Neural cell (in vitro differentiated cells): ENCODE results near the gene ZBTB7B. TPM values are rescaled to one million over a fixed set of nuclear protein-coding genes. Genes with fewer than 3 reads are reported as not detected.

Experiments used
- H2AFZ ChIP-seq: fragments of 200-600, 300-800 bp; sonication (generic), shearing (Covaris generic); 2 replicates; pipeline ENCODE4 v1.6.0; 2014; ENCODE audit warnings: low read depth, mild to moderate bottlenecking, antibody characterized with exemption, low read length, moderate library complexity
- H3F3A ChIP-seq: fragments of 200-600 bp; shearing (Covaris generic); 2 replicates; pipeline ENCODE4 v1.6.1; 2016; ENCODE audit warnings: mild to moderate bottlenecking, moderate library complexity, mixed read lengths, antibody characterized with exemption, low read length; ENCODE audit not compliant: insufficient read depth, poor library complexity, severe bottlenecking
- H3K27ac ChIP-seq: fragments of 200-600, 300-800 bp; sonication (generic), shearing (Covaris generic); 2 replicates; pipeline ENCODE4 v1.5.1; 2014; ENCODE audit warnings: mild to moderate bottlenecking, low read length, moderate library complexity
- H3K27me3 ChIP-seq: fragments of 300-800, 200-600 bp; sonication (generic), shearing (Covaris generic); 2 replicates; pipeline ENCODE4 v1.6.0; 2014; ENCODE audit warnings: mild to moderate bottlenecking, low read depth, low read length, moderate library complexity; ENCODE audit not compliant: insufficient read depth
- H3K36me3 ChIP-seq: fragments of 300-800, 200-600 bp; sonication (generic), shearing (Covaris generic); 2 replicates; pipeline ENCODE4 v1.5.1; 2014; ENCODE audit warnings: mild to moderate bottlenecking, antibody characterized with exemption, low read length, moderate library complexity; ENCODE audit not compliant: insufficient read depth
- H3K4me2 ChIP-seq: fragments of 300-800, 200-600 bp; sonication (generic), shearing (Covaris generic); 2 replicates; pipeline ENCODE4 v1.6.0; 2014; ENCODE audit warnings: mild to moderate bottlenecking, low read length
- H3K4me3 ChIP-seq: fragments of 300-800, 200-600 bp; sonication (generic), shearing (Covaris generic); 2 replicates; pipeline ENCODE4 v1.5.1; 2014; ENCODE audit warnings: mild to moderate bottlenecking, low read length, moderate library complexity
- H3K79me2 ChIP-seq: fragments of 200-600 bp; shearing (Covaris generic); replicated peaks from 2 replicates; pipeline ENCODE4 v1.6.0; 2014; ENCODE audit warnings: mild to moderate bottlenecking, low read length, moderate library complexity; ENCODE audit not compliant: insufficient read depth
- H3K9ac ChIP-seq: fragments of 300-800, 200-600 bp; sonication (generic), shearing (Covaris generic); 2 replicates; pipeline ENCODE4 v1.6.1; 2016; ENCODE audit warnings: mild to moderate bottlenecking, low read length, mixed read lengths
- H3K9me2 ChIP-seq: fragments of 200-600 bp; shearing (Covaris generic); 2 replicates; pipeline ENCODE4 v1.6.1; 2016; ENCODE audit warnings: mild to moderate bottlenecking, low read length, mixed read lengths; ENCODE audit not compliant: insufficient read depth
- H3K9me3 ChIP-seq: fragments of 200-600, 300-800 bp; sonication (generic), shearing (Covaris generic); 2 replicates; pipeline ENCODE4 v1.6.1; 2016; ENCODE audit warnings: mild to moderate bottlenecking, mixed run types, low read length, moderate library complexity, mixed read lengths
- H4K20me1 ChIP-seq: fragments of 200-600 bp; shearing (Covaris generic); 2 replicates; pipeline ENCODE4 v1.6.1; 2016; ENCODE audit warnings: mild to moderate bottlenecking, mixed run types; ENCODE audit not compliant: insufficient read depth
- CTCF ChIP-seq: fragments of 450-650 bp; IDR thresholded peaks from 2 replicates; pipeline ENCODE4 v1.5.1; 2014; ENCODE audit warnings: antibody characterized with exemption, mild to moderate bottlenecking, moderate library complexity; ENCODE audit not compliant: poor library complexity, severe bottlenecking
- EP300 ChIP-seq: fragments of 450-650 bp; conservative IDR thresholded peaks from 2 replicates; pipeline ENCODE4 v1.6.1; 2014; ENCODE audit warnings: antibody characterized with exemption, mild to moderate bottlenecking, moderate library complexity; ENCODE audit not compliant: poor library complexity, severe bottlenecking
- EZH2 ChIP-seq: fragments of 200-600, 300-800 bp; shearing (Covaris generic), sonication (generic); IDR thresholded peaks from 2 replicates; pipeline ENCODE4 v1.6.1; 2014; ENCODE audit warnings: antibody characterized with exemption, low read length, borderline replicate concordance, mild to moderate bottlenecking; ENCODE audit not compliant: insufficient read depth, poor library complexity, severe bottlenecking
- MXI1 ChIP-seq: fragments of 450-650 bp; conservative IDR thresholded peaks from 2 replicates; pipeline ENCODE4 v1.6.1; 2014; ENCODE audit warnings: antibody characterized with exemption, mild to moderate bottlenecking; ENCODE audit not compliant: poor library complexity, severe bottlenecking
- POLR2AphosphoS5 ChIP-seq: IDR thresholded peaks from 2 replicates; pipeline ENCODE4 v1.6.1; 2012
- RAD21 ChIP-seq: fragments of 450-650 bp; conservative IDR thresholded peaks from 2 replicates; pipeline ENCODE4 v1.6.1; 2014; ENCODE audit warnings: antibody characterized with exemption, mild to moderate bottlenecking, moderate library complexity
- REST ChIP-seq: IDR thresholded peaks from 2 replicates; pipeline ENCODE4 v1.6.1; 2012; ENCODE audit warnings: borderline replicate concordance
- TAF1 ChIP-seq: IDR thresholded peaks from 2 replicates; pipeline ENCODE4 v1.6.1; 2012; ENCODE audit warnings: low read depth
- polyA plus RNA-seq: library from polyadenylated mRNA; depleted of rRNA; stranded (reverse); fragments of >200 nt; gene quantifications from 2 replicates; pipeline ENCODE4 v1.2.3, GENCODE V29; 2014

The ZBTB7B gene
- polyA plus RNA-seq, 1 donor from 2014 or later, result 0.54 TPM

GRCh38 chr1:154968731-154969130 is 33.9 kb upstream of the ZBTB7B start:
- H3K9me3 ChIP-seq, result no peaks in the 10 kb centered on the region
- no peaks in the 10 kb centered on the region for H3K27me3 ChIP-seq
- no peak overlapping the region for H3K4me2 ChIP-seq
- no peak overlapping the region for H2AFZ ChIP-seq
- H3K4me3 ChIP-seq, result no peak overlapping the region
- TF ChIP-seq EZH2 (no peak), CTCF (no peak), RAD21 (no peak), POLR2AphosphoS5 (no peak), MXI1 (no peak), TAF1 (no peak), EP300 (no peak)
- H4K20me1 ChIP-seq, result no peaks in the 10 kb centered on the region
- H3K9ac ChIP-seq, result no peak overlapping the region
- no peak overlapping the region for H3K27ac ChIP-seq
- H3F3A ChIP-seq, result no peaks in the 10 kb centered on the region
- no peaks in the 10 kb centered on the region for H3K79me2 ChIP-seq
- H3K9me2 ChIP-seq, result no peaks in the 10 kb centered on the region
- no peaks in the 10 kb centered on the region for H3K36me3 ChIP-seq

DNA sequence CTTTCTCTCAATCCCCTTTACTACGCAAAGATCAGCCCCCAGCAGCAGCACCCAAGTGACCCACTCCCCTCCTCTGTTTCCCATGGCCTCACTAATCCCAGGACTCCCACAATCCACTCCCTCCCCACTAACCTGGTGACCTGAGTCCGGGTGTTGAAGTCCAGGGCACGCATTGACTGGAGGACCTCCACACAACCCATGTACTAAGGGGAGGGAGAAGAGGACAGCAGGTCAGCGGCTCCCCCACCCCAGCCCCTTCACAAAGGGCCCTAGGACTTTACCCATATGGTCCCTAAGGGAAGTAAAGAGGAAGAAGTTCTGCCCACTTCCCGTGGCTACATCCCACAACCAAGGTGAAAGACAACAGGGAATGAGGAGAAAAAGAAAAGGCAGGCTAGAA is 33.4 kb upstream of the ZBTB7B start:
- Histone ChIP-seq H3K9ac (no peak overlapping the region), H3K27ac (no peak overlapping the region), H3K9me3 (no peaks in the 10 kb centered on the region), H3K27me3 (no peaks in the 10 kb centered on the region), H3K36me3 (no peaks in the 10 kb centered on the region), H3K4me2 (no peak overlapping the region), H4K20me1 (no peaks in the 10 kb centered on the region), H2AFZ (no peak overlapping the region), H3K4me3 (no peak overlapping the region), H3K9me2 (no peaks in the 10 kb centered on the region), H3K79me2 (no peaks in the 10 kb centered on the region), H3F3A (no peaks in the 10 kb centered on the region)
- TF ChIP-seq REST, result no peak
- TF ChIP-seq EP300, result no peak
- TF ChIP-seq TAF1, result no peak
- TF ChIP-seq EZH2, result no peak
- no peak for TF ChIP-seq MXI1
- TF ChIP-seq CTCF, result no peak
- no peak for TF ChIP-seq RAD21
